ENCODE measurements around the gene ITPRID2.
"Not testable (repeated sequence)": the region's sequence is repeated elsewhere in the genome, so short reads cannot be mapped to it uniquely, and the experiment has no call there.

ITPRID2 gene

DNA sequence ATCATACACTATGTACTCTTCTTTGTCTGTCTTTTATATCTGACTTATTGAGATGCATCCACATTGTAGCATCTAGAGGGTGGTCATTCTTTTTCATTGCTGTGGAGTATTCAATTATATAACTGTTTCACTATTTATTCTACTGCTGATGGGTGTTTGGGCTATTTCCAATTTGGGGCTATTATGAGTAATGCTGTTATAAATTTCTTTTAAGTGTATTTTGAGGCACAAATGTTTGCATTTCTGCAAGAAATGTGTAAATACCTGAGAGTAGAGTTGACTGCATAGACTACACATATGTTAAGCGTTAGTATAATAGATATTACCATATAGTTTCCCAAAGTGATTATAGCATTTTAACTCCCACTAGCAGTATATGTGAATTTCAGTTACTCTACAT lies 67.2 kb downstream of the ITPRID2 start:
- TF ChIP-seq, protein P1, sequence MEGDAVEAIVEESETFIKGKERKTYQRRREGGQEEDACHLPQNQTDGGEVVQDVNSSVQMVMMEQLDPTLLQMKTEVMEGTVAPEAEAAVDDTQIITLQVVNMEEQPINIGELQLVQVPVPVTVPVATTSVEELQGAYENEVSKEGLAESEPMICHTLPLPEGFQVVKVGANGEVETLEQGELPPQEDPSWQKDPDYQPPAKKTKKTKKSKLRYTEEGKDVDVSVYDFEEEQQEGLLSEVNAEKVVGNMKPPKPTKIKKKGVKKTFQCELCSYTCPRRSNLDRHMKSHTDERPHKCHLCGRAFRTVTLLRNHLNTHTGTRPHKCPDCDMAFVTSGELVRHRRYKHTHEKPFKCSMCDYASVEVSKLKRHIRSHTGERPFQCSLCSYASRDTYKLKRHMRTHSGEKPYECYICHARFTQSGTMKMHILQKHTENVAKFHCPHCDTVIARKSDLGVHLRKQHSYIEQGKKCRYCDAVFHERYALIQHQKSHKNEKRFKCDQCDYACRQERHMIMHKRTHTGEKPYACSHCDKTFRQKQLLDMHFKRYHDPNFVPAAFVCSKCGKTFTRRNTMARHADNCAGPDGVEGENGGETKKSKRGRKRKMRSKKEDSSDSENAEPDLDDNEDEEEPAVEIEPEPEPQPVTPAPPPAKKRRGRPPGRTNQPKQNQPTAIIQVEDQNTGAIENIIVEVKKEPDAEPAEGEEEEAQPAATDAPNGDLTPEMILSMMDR (IDR thresholded peaks at IDR 0.05) = no peak
- H3K4me3 ChIP-seq (ENCODE audit: low read depth, low read length) = no peak overlapping the region
- H3K36me3 ChIP-seq (ENCODE audit: control insufficient read depth, insufficient read depth, low read length) = no peaks in the 10 kb centered on the region
- H2AFZ ChIP-seq = no peak overlapping the region
- no peaks in the 10 kb centered on the region for H3K9me3 ChIP-seq (ENCODE audit: control insufficient read depth, low read length)
- no peak overlapping the region for H3K9ac ChIP-seq
- H3K4me1 ChIP-seq = no peaks in the 10 kb centered on the region
- H3K27ac ChIP-seq = no peak overlapping the region
- H3K4me2 ChIP-seq (ENCODE audit: low read length) = no peak overlapping the region
- H3K27me3 ChIP-seq (ENCODE audit: control insufficient read depth, insufficient read depth, low read length) = no peaks in the 10 kb centered on the region
- no peaks in the 10 kb centered on the region for H3K79me2 ChIP-seq

DNA sequence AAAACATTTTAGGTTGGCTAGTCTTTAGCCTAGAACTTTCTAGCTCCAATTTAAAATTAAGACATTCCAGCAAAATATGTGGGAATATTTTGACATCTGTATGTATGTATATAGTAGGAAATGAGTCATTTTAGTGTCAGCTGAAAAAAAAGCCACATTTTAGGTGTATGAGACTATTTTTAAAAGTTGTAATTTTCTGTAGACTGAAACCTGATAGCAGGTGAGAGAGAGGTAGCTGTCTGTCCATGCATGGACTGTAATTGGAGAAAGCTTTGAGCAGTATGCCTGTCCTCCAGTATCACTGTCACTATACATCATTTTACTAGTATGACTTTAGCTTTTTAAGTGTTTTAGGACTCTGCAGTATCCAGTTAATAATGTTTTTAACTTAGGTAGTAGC lies 68.0 kb downstream of the ITPRID2 start:
- no peaks in the 10 kb centered on the region for H3K4me1 ChIP-seq
- no peak overlapping the region for H3K4me2 ChIP-seq (ENCODE audit: low read length)
- H3K4me3 ChIP-seq (ENCODE audit: low read depth, low read length) = no peak overlapping the region
- H3K9ac ChIP-seq = no peak overlapping the region
- no peaks in the 10 kb centered on the region for H3K27me3 ChIP-seq (ENCODE audit: control insufficient read depth, insufficient read depth, low read length)
- H3K36me3 ChIP-seq (ENCODE audit: control insufficient read depth, insufficient read depth, low read length) = no peaks in the 10 kb centered on the region
- TF ChIP-seq, protein P1 (IDR thresholded peaks at IDR 0.05) = no peak
- H3K27ac ChIP-seq = no peak overlapping the region
- H2AFZ ChIP-seq = no peak overlapping the region
- H3K9me3 ChIP-seq (ENCODE audit: control insufficient read depth, low read length) = no peaks in the 10 kb centered on the region
- no peaks in the 10 kb centered on the region for H3K79me2 ChIP-seq

DNA sequence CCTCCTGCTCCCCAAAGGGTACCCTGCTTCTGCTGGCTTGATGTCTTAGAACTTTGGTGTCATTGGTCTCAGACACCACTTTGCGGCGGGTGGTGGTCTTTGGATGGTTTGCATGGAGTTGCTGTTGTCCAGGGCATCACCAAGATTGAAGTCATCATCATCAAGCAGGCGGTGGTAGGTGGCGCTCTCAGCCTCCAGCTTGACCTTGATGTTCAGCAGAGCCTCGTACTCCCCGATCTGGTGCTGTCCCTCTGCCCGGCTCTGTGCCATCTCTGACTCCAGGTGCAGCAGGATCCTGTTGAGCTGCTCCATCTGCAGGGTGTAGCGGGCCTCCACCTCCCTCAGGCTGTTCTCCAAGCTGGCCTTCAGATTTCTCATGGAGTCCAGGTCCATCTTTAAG lies 69.6 kb downstream of the ITPRID2 start:
- H3K36me3 ChIP-seq (ENCODE audit: control insufficient read depth, insufficient read depth, low read length); H3K9me3 ChIP-seq (ENCODE audit: control insufficient read depth, low read length); H3K79me2 ChIP-seq; H3K27ac ChIP-seq; H3K4me3 ChIP-seq (ENCODE audit: low read depth, low read length); H3K9ac ChIP-seq; H3K27me3 ChIP-seq (ENCODE audit: control insufficient read depth, insufficient read depth, low read length); H3K4me1 ChIP-seq; H3K4me2 ChIP-seq (ENCODE audit: low read length); H2AFZ ChIP-seq: not testable (repeated sequence)

DNA sequence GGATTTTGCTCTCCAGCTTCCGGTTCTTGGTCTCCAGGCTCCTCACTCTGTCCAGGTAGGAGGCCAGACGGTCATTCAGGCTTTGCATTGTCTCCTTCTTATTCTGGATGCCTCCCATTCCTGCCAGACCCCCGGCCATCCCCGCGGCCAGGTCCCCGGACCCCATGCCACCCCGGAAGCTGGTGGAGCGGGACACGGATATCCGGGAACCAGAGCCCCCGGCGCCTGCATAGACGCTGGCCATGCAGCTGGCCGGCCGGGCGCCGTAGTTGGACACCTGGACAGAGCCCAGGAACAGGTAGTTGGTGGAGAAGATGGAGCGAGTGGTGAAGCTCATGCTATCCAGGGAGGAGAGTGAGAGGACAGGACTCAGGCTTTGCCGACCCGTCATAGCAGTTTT lies 70.6 kb downstream of the ITPRID2 start:
- no peaks in the 10 kb centered on the region for H3K36me3 ChIP-seq (ENCODE audit: control insufficient read depth, insufficient read depth, low read length)
- no peak overlapping the region for H3K9ac ChIP-seq
- H3K4me2 ChIP-seq (ENCODE audit: low read length) = no peak overlapping the region
- no peaks in the 10 kb centered on the region for H3K4me1 ChIP-seq
- H3K27ac ChIP-seq = no peak overlapping the region
- H3K79me2 ChIP-seq = no peaks in the 10 kb centered on the region
- no peak overlapping the region for H3K4me3 ChIP-seq (ENCODE audit: low read depth, low read length)
- TF ChIP-seq, protein P1 (IDR thresholded peaks at IDR 0.05) = no peak
- H3K27me3 ChIP-seq (ENCODE audit: control insufficient read depth, insufficient read depth, low read length) = no peaks in the 10 kb centered on the region
- no peak overlapping the region for H2AFZ ChIP-seq
- no peaks in the 10 kb centered on the region for H3K9me3 ChIP-seq (ENCODE audit: control insufficient read depth, low read length)

DNA sequence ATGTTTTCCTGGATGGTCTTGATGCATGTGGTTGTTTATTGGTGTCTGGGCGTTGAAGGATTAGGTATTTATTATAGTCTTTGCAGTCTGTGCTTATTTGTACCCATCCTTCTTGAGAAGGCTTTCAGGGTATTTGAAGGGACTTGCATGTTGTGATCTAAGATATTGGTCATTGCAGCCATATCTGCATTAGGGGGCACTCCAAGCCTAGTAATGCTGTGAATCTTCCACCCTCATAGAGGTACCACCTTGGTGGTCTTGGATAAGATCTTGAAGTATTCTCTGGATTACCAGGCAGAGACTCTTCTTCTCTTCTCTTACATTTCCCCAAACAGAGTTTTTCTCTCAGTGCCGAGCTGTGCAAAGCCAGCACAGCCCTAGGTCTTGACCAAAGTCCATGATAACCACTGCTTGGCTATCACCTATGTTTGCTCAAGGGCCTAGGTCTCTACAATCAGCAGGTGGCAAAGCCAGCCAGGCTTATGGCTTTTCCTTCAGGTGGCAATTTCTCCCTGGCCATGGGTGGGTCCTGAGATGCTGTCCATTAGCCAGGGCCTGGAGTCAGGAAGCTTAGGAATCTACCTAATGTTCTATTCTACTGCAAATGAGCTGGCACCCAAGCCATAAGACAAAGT lies 78.7 kb downstream of the ITPRID2 start:
- H3K79me2 ChIP-seq = no peaks in the 10 kb centered on the region
- H3K27ac ChIP-seq = no peak overlapping the region
- no peak overlapping the region for H2AFZ ChIP-seq
- H3K36me3 ChIP-seq (ENCODE audit: control insufficient read depth, insufficient read depth, low read length) = no peaks in the 10 kb centered on the region
- TF ChIP-seq, protein P1 (IDR thresholded peaks at IDR 0.05) = no peak
- H3K9ac ChIP-seq = no peak overlapping the region
- no peak overlapping the region for H3K4me3 ChIP-seq (ENCODE audit: low read depth, low read length)
- H3K9me3 ChIP-seq (ENCODE audit: control insufficient read depth, low read length) = no peaks in the 10 kb centered on the region
- no peak overlapping the region for H3K4me2 ChIP-seq (ENCODE audit: low read length)
- no peaks in the 10 kb centered on the region for H3K4me1 ChIP-seq
- H3K27me3 ChIP-seq (ENCODE audit: control insufficient read depth, insufficient read depth, low read length) = no peaks in the 10 kb centered on the region
